Choroid plexus epithelial cell (primary cell): ENCODE results near the gene CDK5RAP2.
"Not testable (repeated sequence)": the region's sequence is repeated elsewhere in the genome, so short reads cannot be mapped to it uniquely, and the experiment has no call there.

ENCODE experiments used
- DNase-seq: peaks from one replicate; pipeline ENCODE4 v3.0.0-alpha.2; 2010; ENCODE audit warnings: low read depth
- H3K4me3 ChIP-seq: 2 replicates; pipeline ENCODE4 v1.5.1; 2011; ENCODE audit warnings: low read depth, mild to moderate bottlenecking, control low read depth, low read length, moderate library complexity
- TF ChIP-seq, protein P1 (sequence below): conservative IDR thresholded peaks from 2 replicates; pipeline ENCODE4 v1.5.1; 2011; ENCODE audit warnings: low read depth, mild to moderate bottlenecking, control low read depth, inconsistent platforms, low read length, moderate library complexity

CDK5RAP2 gene

DNA sequence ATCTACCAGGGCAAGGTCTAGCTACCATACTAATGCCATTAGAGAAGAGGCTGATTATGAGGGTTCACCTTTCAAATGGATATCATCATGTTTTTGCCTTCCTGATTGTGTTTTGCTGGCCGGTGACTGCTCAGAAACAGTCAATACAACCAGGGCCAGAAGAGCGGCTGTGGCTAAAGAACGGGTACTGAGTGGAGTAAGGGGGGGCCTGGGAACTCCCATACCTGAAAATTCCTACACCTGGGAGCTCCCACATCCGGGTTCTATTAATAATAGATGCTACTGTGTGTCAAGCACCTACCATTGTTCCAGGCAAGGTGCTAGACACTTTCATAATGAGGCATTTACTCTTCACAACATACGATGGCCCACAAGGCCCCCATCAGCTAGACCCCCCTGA lies 79.2 kb downstream of the CDK5RAP2 start:
- no peak overlapping the region for H3K4me3 ChIP-seq
- DNase-seq: no peak
- TF ChIP-seq, protein P1, sequence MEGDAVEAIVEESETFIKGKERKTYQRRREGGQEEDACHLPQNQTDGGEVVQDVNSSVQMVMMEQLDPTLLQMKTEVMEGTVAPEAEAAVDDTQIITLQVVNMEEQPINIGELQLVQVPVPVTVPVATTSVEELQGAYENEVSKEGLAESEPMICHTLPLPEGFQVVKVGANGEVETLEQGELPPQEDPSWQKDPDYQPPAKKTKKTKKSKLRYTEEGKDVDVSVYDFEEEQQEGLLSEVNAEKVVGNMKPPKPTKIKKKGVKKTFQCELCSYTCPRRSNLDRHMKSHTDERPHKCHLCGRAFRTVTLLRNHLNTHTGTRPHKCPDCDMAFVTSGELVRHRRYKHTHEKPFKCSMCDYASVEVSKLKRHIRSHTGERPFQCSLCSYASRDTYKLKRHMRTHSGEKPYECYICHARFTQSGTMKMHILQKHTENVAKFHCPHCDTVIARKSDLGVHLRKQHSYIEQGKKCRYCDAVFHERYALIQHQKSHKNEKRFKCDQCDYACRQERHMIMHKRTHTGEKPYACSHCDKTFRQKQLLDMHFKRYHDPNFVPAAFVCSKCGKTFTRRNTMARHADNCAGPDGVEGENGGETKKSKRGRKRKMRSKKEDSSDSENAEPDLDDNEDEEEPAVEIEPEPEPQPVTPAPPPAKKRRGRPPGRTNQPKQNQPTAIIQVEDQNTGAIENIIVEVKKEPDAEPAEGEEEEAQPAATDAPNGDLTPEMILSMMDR: no peak

- DNase-seq, H3K4me3 ChIP-seq: not testable (repeated sequence)
These were observed 82.1 kb downstream of the CDK5RAP2 start for GRCh38 chr9:120497865-120498264.

DNA sequence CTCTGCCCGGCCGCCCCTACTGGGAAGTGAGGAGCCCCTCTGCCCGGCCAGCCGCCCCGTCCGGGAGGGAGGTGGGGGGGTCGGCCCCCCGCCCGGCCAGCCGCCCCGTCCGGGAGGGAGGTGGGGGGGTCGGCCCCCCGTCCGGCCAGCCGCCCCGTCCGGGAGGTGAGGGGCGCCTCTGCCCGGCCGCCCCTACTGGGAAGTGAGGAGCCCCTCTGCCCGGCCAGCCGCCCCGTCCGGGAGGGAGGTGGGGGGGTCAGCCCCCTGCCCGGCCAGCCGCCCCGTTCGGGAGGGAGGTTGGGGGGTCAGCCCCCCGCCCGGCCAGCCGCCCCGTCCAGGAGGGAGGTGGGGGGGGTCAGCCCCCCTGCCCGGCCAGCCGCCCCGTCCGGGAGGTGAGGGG lies 83.5 kb downstream of the CDK5RAP2 start:
- not testable (repeated sequence) for DNase-seq, H3K4me3 ChIP-seq

DNA sequence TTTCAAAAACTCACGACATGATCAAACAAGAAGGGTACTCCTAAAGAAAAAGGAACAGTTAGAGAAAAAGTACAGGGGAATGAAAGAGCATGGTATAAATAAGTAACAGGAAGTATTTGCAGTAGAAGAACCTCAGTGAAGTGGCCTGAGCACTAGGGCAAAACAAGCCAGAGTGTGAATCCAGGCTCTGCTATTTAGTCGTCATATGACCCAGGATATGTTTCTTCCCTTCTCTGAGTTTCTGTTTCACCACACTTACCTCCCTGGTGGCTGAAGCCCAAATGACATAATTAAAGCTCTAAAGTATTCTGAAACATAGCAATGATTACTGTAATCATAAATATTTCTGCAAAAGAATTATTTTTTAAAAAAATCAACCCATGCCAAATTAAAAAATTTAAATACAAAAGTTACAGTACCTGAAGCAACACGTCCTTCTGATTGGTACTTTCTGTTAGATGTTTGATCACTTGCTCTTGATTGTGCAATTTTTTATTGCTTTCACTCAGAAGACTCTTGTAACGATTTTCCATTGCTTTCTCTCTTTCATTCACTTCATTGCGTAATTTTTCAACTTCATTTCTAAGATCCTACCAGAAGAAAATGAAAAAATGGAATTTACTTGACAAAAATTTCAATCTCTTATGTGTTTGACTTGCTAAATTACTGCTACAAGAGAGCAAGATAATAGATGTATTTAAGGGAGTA lies 88.9 kb downstream of the CDK5RAP2 start:
- H3K4me3 ChIP-seq: no peak overlapping the region
- TF ChIP-seq, protein P1: peak; percentile 22
- DNase-seq: peak; percentile 74

GRCh38 chr9:120486835-120487234 lies 93.1 kb downstream of the CDK5RAP2 start:
- TF ChIP-seq, protein P1: no peak
- no peak overlapping the region for H3K4me3 ChIP-seq
- no peak for DNase-seq

DNA sequence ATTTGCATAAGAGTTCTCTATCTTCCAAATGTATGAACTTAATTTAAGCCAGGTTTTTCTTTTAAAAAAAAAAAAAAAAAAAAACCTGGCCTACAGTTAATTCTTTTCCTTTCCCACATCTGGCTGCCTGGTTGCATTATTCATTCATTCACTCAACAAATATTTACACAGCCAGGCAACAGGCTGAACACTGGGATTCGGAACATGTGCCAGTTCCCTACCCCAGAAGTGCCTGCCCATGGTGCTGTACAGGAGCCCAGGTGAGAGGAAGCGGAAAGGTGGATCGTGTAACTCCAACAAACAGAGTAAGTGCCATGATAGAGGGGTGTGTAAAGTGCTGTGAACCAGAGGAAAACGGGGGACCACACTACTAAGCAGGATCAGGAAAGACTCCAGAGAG lies 93.6 kb downstream of the CDK5RAP2 start:
- TF ChIP-seq, protein P1: no peak
- no peak for DNase-seq
- no peak overlapping the region for H3K4me3 ChIP-seq

- no peak overlapping the region for H3K4me3 ChIP-seq
- no peak for DNase-seq
- TF ChIP-seq, protein P1: no peak
These were observed 94.2 kb downstream of the CDK5RAP2 start for GRCh38 chr9:120485788-120486187.

DNA sequence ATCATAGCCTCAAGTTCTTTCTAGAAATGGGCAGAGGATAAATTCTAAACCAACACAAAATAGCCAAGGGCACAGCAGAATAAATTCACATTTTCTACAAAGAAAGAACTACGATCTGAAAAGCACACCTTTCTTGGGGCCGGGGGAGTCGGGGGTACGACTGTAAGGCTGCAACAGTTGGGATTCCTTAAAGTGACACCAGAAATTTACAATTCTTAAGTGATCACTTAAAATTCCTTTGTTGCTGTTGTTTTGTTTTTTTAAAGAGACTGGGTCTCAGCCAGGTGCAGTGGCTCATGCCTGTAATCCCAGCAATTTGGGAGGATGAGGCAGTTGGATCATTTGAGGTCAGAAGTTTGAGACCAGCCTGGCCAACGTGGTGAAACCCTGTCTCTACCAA lies 95.8 kb downstream of the CDK5RAP2 start:
- DNase-seq: no peak
- TF ChIP-seq, protein P1: no peak
- H3K4me3 ChIP-seq: no peak overlapping the region
